DOHH2 (cell line): ENCODE measurements around the gene GOLGA8B.

Experiments
- H3F3A ChIP-seq: fragments of 200-600 bp; sonication (generic), shearing (Covaris generic); 2 replicates; pipeline ENCODE4 v1.6.0; 2016; ENCODE audit warnings: antibody characterized with exemption, mild to moderate bottlenecking; ENCODE audit not compliant: control insufficient read depth, insufficient read depth
- H3K27ac ChIP-seq: fragments of 200-600 bp; sonication (generic); 2 replicates; pipeline ENCODE4 v1.5.1; 2014; ENCODE audit warnings: low read depth, mild to moderate bottlenecking, low read length, moderate library complexity
- H3K27me3 ChIP-seq: fragments of 200-600 bp; sonication (generic); 2 replicates; pipeline ENCODE4 v1.6.1; 2014; ENCODE audit warnings: mild to moderate bottlenecking, low read length, mixed read lengths; ENCODE audit not compliant: control insufficient read depth
- H3K36me3 ChIP-seq: fragments of 200-600 bp; sonication (generic); 2 replicates; pipeline ENCODE4 v1.6.1; 2014; ENCODE audit warnings: mild to moderate bottlenecking, low read length, moderate library complexity, mixed read lengths; ENCODE audit not compliant: control insufficient read depth
- H3K4me1 ChIP-seq: fragments of 200-600 bp; sonication (generic); 2 replicates; pipeline ENCODE4 v1.6.1; 2014; ENCODE audit warnings: mild to moderate bottlenecking, low read length, mixed read lengths; ENCODE audit not compliant: control insufficient read depth
- H3K4me2 ChIP-seq: fragments of 200-600 bp; sonication (generic); 2 replicates; pipeline ENCODE4 v1.6.0; 2014; ENCODE audit warnings: mild to moderate bottlenecking, low read length, moderate library complexity
- H3K4me3 ChIP-seq: fragments of 200-600 bp; sonication (generic); 2 replicates; pipeline ENCODE4 v1.5.1; 2014; ENCODE audit warnings: mild to moderate bottlenecking, low read length, mixed read lengths
- H3K79me2 ChIP-seq: fragments of 200-600 bp; sonication (generic); 2 replicates; pipeline ENCODE4 v1.6.1; 2014; ENCODE audit warnings: mild to moderate bottlenecking, low read length, mixed read lengths; ENCODE audit not compliant: control insufficient read depth
- H3K9me2 ChIP-seq: fragments of 200-600 bp; sonication (generic); replicated peaks from 2 replicates; pipeline ENCODE4 v1.6.1; 2014; ENCODE audit warnings: mild to moderate bottlenecking, low read length, mixed read lengths; ENCODE audit not compliant: control insufficient read depth
- H3K9me3 ChIP-seq: fragments of 200-600 bp; sonication (generic); 2 replicates; pipeline ENCODE4 v1.6.1; 2014; ENCODE audit warnings: antibody characterized with exemption, low read length, mixed read lengths; ENCODE audit not compliant: control insufficient read depth, insufficient read depth
- H4K20me1 ChIP-seq: fragments of 200-600 bp; sonication (generic); 2 replicates; pipeline ENCODE4 v1.6.0; 2014; ENCODE audit warnings: low read depth, mild to moderate bottlenecking, antibody characterized with exemption, low read length, moderate library complexity; ENCODE audit not compliant: control insufficient read depth, insufficient read depth
- EZH2phosphoT487 ChIP-seq: fragments of 200-600 bp; sonication (generic); IDR thresholded peaks from 2 replicates; pipeline ENCODE4 v1.6.1; 2017; ENCODE audit warnings: borderline replicate concordance, mild to moderate bottlenecking, antibody characterized with exemption, low read length, moderate library complexity, mixed read lengths
- TF ChIP-seq, protein P1 (sequence below): fragments of 200-600 bp; sonication (generic); IDR thresholded peaks from one replicate; pipeline ENCODE4 v1.5.1; 2014; ENCODE audit warnings: antibody characterized with exemption, mild to moderate bottlenecking, low read depth, low read length; ENCODE audit not compliant: poor library complexity, severe bottlenecking

Gene GOLGA8B

GRCh38 chr15:34608517-34608916 is 25.1 kb upstream of the GOLGA8B start:
- Histone ChIP-seq H3K4me2 (no peak overlapping the region), H3K4me1 (peaks cover 4% of the 10 kb centered on the region; the same call in 1 of the 2 replicates), H4K20me1 (no peaks in the 10 kb centered on the region), H3K9me2 (no peaks in the 10 kb centered on the region), H3K9me3 (no peaks in the 10 kb centered on the region), H3K27ac (no peak overlapping the region), H3K36me3 (no peaks in the 10 kb centered on the region), H3K4me3 (no peak overlapping the region), H3K27me3 (peaks cover 17% of the 10 kb centered on the region), H3K79me2 (no peaks in the 10 kb centered on the region), H3F3A (no peaks in the 10 kb centered on the region)
- TF ChIP-seq, protein P1, sequence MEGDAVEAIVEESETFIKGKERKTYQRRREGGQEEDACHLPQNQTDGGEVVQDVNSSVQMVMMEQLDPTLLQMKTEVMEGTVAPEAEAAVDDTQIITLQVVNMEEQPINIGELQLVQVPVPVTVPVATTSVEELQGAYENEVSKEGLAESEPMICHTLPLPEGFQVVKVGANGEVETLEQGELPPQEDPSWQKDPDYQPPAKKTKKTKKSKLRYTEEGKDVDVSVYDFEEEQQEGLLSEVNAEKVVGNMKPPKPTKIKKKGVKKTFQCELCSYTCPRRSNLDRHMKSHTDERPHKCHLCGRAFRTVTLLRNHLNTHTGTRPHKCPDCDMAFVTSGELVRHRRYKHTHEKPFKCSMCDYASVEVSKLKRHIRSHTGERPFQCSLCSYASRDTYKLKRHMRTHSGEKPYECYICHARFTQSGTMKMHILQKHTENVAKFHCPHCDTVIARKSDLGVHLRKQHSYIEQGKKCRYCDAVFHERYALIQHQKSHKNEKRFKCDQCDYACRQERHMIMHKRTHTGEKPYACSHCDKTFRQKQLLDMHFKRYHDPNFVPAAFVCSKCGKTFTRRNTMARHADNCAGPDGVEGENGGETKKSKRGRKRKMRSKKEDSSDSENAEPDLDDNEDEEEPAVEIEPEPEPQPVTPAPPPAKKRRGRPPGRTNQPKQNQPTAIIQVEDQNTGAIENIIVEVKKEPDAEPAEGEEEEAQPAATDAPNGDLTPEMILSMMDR = no peak

DNA sequence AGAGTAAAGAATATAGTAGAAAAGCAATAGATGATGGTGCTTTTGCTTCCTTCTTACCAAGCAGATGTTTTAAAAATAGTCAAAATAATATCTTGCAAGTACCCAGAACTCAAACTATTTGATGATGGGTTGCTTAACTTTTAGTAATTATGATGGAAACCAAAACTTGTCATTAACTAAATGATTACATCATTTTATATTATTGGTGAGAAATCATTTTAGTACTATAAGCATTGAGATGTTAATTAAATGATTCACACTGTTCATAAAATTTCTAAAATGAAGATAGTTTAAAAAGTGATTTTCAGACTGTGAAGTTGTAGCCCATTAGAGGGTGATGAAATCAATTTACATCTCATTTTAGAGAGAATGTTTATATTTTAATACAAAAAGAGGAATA is 24.4 kb upstream of the GOLGA8B start:
- no peaks in the 10 kb centered on the region for H3K36me3 ChIP-seq
- no peak overlapping the region for H3K4me3 ChIP-seq
- H3K79me2 ChIP-seq = no peaks in the 10 kb centered on the region
- no peaks in the 10 kb centered on the region for H3F3A ChIP-seq
- peaks cover 18% of the 10 kb centered on the region for H3K27me3 ChIP-seq
- no peak overlapping the region for H3K4me2 ChIP-seq
- peaks cover 4% of the 10 kb centered on the region; the same call in 1 of the 2 replicates for H3K4me1 ChIP-seq
- no peak for TF ChIP-seq EZH2phosphoT487
- TF ChIP-seq, protein P1 = no peak
- no peaks in the 10 kb centered on the region for H4K20me1 ChIP-seq
- H3K9me2 ChIP-seq = no peaks in the 10 kb centered on the region
- H3K27ac ChIP-seq = no peak overlapping the region
- no peaks in the 10 kb centered on the region for H3K9me3 ChIP-seq

GRCh38 chr15:34606545-34606944 is 23.1 kb upstream of the GOLGA8B start:
- Histone ChIP-seq H4K20me1 (no peaks in the 10 kb centered on the region), H3K79me2 (no peaks in the 10 kb centered on the region), H3K27me3 (peaks cover 18% of the 10 kb centered on the region), H3K4me1 (peaks cover 4% of the 10 kb centered on the region; the same call in 1 of the 2 replicates), H3F3A (no peaks in the 10 kb centered on the region), H3K27ac (no peak overlapping the region), H3K4me2 (no peak overlapping the region), H3K9me3 (no peaks in the 10 kb centered on the region), H3K4me3 (no peak overlapping the region), H3K36me3 (no peaks in the 10 kb centered on the region), H3K9me2 (no peaks in the 10 kb centered on the region)
- TF ChIP-seq, protein P1 = no peak
- TF ChIP-seq EZH2phosphoT487 = no peak

- Histone ChIP-seq H3F3A (no peaks in the 10 kb centered on the region), H3K4me2 (no peak overlapping the region), H3K27me3 (peaks cover 18% of the 10 kb centered on the region), H3K4me3 (no peak overlapping the region), H3K9me2 (no peaks in the 10 kb centered on the region), H3K27ac (no peak overlapping the region), H3K9me3 (no peaks in the 10 kb centered on the region), H3K79me2 (no peaks in the 10 kb centered on the region), H3K4me1 (peaks cover 4% of the 10 kb centered on the region; the same call in 1 of the 2 replicates), H3K36me3 (no peaks in the 10 kb centered on the region), H4K20me1 (no peaks in the 10 kb centered on the region)
- TF ChIP-seq, protein P1 = no peak
- TF ChIP-seq EZH2phosphoT487 = no peak
Observed at GRCh38 chr15:34606131-34606530, 22.7 kb upstream of the GOLGA8B start.
